ENCODE measurements around the gene DNAJC5. TPM values are rescaled to one million over a fixed set of nuclear protein-coding genes. Genes with fewer than 3 reads are reported as not detected.
"Not testable (repeated sequence)": the region's sequence is repeated elsewhere in the genome, so short reads cannot be mapped to it uniquely, and the experiment has no call there.

The DNAJC5 gene
- total RNA-seq, 1 donor from 2014 or later, result 44.2 TPM

DNA sequence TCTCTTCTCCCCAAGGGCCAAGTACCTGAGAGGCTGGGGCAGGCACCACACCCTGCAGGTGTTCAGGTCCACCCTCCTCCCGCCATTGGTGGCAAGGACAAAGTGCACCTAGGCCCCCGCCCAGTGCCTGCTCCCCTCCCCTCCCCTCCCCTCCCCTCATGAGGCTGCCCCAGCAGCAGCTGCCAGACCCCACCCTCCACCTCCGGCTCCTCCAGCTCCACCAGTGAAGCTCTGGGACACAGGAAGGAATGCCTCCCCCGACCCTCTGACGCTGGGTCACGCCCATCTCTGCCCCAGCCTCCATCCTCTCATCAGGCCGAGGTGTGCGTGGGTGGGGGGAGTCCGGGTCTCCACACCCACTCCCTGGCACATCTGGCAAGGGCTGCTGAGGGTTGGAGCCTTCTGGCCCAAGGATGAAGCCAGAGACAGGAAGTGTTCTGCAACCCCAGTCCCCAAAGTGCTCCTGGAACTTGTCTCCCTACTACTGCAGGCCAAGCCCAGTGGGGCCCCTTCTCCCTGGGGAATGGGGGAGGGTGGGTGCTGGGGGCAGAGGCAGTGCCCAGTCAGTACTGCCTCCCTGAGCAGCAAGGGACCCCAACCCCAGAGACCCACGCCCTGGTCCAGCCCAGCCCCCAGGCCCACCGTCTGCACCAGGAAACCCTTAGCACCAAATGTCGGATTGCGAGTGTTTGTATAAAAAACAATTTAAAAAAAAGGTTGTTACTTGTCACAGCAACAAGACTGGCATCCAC lies 62.9 kb downstream of the DNAJC5 start:
- H3K4me1 Mint-ChIP-seq (ENCODE audit: low read depth), result peaks cover 37% of the 10 kb centered on the region
- H3K9me3 Mint-ChIP-seq (ENCODE audit: low read depth), result no peaks in the 10 kb centered on the region
- no peaks in the 10 kb centered on the region for H3K27me3 Mint-ChIP-seq (ENCODE audit: low read depth)
- peak overlapping the region; percentile 80 for H3K4me3 Mint-ChIP-seq (ENCODE audit: unreplicated experiment)
- TF ChIP-seq, protein P1, sequence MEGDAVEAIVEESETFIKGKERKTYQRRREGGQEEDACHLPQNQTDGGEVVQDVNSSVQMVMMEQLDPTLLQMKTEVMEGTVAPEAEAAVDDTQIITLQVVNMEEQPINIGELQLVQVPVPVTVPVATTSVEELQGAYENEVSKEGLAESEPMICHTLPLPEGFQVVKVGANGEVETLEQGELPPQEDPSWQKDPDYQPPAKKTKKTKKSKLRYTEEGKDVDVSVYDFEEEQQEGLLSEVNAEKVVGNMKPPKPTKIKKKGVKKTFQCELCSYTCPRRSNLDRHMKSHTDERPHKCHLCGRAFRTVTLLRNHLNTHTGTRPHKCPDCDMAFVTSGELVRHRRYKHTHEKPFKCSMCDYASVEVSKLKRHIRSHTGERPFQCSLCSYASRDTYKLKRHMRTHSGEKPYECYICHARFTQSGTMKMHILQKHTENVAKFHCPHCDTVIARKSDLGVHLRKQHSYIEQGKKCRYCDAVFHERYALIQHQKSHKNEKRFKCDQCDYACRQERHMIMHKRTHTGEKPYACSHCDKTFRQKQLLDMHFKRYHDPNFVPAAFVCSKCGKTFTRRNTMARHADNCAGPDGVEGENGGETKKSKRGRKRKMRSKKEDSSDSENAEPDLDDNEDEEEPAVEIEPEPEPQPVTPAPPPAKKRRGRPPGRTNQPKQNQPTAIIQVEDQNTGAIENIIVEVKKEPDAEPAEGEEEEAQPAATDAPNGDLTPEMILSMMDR (IDR thresholded peaks at IDR 0.05), result no peak
- peaks cover 4% of the 10 kb centered on the region for H3K36me3 Mint-ChIP-seq (ENCODE audit: low read depth)
- peak overlapping the region; percentile 93 for H3K27ac Mint-ChIP-seq (ENCODE audit: unreplicated experiment)
- DNase-seq (ENCODE audit: low spot score), result no peak

DNA sequence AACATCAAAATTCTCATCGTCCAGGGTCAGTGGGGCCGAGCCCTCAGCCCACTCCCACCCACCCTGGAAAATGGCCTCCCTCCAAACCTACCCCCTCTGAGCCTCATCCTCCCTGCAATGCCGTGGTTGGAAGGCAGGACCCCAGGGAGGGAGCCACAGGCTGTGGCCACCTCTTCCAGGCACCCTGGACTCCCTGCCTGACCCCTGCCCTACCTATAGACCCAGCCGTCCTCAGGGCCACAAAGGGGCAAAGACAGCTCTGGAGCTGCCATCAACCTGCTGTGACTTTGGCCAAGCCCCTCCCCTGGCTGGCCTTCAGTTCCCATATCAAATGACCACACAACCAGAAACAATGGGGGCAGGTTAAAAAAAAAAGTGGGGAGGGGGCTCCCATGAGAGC lies 63.5 kb downstream of the DNAJC5 start:
- Mint-ChIP-seq H3K27ac (ENCODE audit: unreplicated experiment) (no peak overlapping the region), H3K9me3 (ENCODE audit: low read depth) (no peaks in the 10 kb centered on the region), H3K4me1 (ENCODE audit: low read depth) (peaks cover 33% of the 10 kb centered on the region), H3K4me3 (ENCODE audit: unreplicated experiment) (no peak overlapping the region), H3K27me3 (ENCODE audit: low read depth) (no peaks in the 10 kb centered on the region), H3K36me3 (ENCODE audit: low read depth) (peaks cover 4% of the 10 kb centered on the region)
- no peak for DNase-seq (ENCODE audit: low spot score)
- TF ChIP-seq, protein P1 (IDR thresholded peaks at IDR 0.05), result no peak

DNA sequence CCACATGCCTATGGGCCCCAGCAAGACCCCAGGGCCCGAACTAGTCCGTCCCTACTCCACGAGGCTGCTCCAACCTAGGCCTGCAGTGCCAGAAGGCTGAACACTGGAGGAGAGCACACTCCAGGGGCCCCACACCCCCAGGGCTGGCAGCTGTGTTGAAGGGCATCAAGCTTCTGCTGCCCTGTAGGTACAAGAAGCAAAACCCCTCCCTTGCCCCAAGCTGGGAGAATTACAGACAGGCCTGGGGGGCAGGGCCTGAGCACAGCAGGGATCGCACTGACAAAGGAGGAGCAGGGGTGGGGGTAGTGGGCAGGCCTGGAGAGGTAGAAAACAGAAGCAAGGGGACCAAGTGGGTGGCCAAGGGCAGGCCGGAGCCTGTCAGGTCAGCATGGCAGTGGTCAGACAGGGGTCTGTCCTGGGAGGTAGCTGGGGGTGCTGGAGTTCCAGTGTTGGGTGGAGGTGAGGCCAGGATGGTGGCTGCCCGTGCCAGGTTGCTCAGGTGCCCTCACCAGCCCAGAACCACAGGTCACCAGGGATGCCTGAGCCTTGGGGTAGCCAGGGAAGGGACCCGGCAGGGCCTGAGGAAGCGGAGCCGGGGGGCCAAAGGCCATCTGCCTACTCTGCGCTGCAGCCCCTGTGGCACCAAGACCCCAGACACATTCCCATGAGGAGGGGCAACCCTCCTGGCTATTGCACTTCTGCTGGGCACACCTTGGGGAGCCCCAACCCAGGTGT lies 64.2 kb downstream of the DNAJC5 start:
- Mint-ChIP-seq H3K9me3 (ENCODE audit: low read depth) (no peaks in the 10 kb centered on the region), H3K27ac (ENCODE audit: unreplicated experiment) (no peak overlapping the region), H3K36me3 (ENCODE audit: low read depth) (peaks cover 4% of the 10 kb centered on the region), H3K4me3 (ENCODE audit: unreplicated experiment) (no peak overlapping the region), H3K27me3 (ENCODE audit: low read depth) (no peaks in the 10 kb centered on the region), H3K4me1 (ENCODE audit: low read depth) (peaks cover 27% of the 10 kb centered on the region)
- DNase-seq (ENCODE audit: low spot score), result no peak
- TF ChIP-seq, protein P1 (IDR thresholded peaks at IDR 0.05), result no peak

- TF ChIP-seq, protein P1 (IDR thresholded peaks at IDR 0.05), result no peak
- no peak overlapping the region for H3K27ac Mint-ChIP-seq (ENCODE audit: unreplicated experiment)
- H3K36me3 Mint-ChIP-seq (ENCODE audit: low read depth), result peaks cover 4% of the 10 kb centered on the region
- H3K4me3 Mint-ChIP-seq (ENCODE audit: unreplicated experiment), result no peak overlapping the region
- DNase-seq (ENCODE audit: low spot score), result no peak
- H3K4me1 Mint-ChIP-seq (ENCODE audit: low read depth), result peaks cover 21% of the 10 kb centered on the region
- no peaks in the 10 kb centered on the region for H3K9me3 Mint-ChIP-seq (ENCODE audit: low read depth)
- no peaks in the 10 kb centered on the region for H3K27me3 Mint-ChIP-seq (ENCODE audit: low read depth)
These were observed 64.8 kb downstream of the DNAJC5 start for GRCh38 chr20:63959699-63960075.

DNA sequence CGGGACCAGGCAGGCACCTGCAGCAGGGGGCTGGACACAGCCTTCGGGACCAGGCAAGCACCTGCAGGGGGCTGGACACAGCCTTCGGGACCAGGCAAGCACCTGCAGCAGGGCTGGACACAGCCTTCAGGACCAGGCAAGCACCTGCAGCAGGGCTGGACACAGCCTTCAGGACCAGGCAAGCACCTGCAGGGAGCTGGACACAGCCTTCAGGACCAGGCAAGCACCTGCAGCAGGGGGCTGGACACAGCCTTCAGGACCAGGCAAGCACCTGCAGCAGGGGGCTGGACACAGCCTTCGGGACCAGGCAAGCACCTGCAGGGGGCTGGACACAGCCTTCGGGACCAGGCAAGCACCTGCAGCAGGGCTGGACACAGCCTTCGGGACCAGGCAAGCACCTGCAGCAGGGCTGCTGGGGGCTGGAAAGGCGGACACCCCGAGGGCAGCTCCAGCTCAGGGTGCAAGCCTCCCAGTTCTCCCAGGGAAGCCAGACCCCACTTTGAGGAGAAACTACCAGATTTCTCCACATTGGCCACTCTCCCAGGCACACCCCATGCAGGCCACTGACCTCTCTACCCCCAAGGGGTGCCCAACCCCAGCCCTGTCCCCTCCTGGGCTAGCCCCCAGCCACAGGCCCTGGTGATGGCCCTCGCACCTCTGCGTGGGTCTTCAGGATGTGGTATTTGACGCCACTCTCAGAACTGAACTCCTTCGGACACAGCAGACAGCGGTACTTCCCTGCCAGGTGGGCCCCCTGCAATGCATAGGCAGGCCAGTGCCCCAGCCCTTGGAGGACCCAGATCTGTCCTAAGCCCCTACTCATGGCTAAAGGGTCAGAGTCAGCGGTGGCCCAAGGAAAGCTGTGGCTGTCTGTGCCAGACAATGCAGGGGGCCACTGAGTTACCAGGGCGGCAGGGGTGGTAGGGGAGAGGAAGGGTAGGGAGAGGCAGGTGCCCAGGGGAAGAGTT lies 66.0 kb downstream of the DNAJC5 start:
- H3K27ac Mint-ChIP-seq (ENCODE audit: unreplicated experiment); H3K27me3 Mint-ChIP-seq (ENCODE audit: low read depth); H3K9me3 Mint-ChIP-seq (ENCODE audit: low read depth); H3K36me3 Mint-ChIP-seq (ENCODE audit: low read depth); DNase-seq (ENCODE audit: low spot score); H3K4me3 Mint-ChIP-seq (ENCODE audit: unreplicated experiment): not testable (repeated sequence)
- H3K4me1 Mint-ChIP-seq (ENCODE audit: low read depth), result peaks cover 15% of the 10 kb centered on the region
